EL (cell line): ENCODE data around the gene CLSTN1.

Experiments used
- DNase-seq: peaks from one replicate; pipeline ENCODE4 v3.0.0-alpha.2; 2016

Gene CLSTN1

GRCh38 chr1:9850442-9851162 lies 26.8 kb upstream of the CLSTN1 start:
- DNase-seq: no peak

DNA sequence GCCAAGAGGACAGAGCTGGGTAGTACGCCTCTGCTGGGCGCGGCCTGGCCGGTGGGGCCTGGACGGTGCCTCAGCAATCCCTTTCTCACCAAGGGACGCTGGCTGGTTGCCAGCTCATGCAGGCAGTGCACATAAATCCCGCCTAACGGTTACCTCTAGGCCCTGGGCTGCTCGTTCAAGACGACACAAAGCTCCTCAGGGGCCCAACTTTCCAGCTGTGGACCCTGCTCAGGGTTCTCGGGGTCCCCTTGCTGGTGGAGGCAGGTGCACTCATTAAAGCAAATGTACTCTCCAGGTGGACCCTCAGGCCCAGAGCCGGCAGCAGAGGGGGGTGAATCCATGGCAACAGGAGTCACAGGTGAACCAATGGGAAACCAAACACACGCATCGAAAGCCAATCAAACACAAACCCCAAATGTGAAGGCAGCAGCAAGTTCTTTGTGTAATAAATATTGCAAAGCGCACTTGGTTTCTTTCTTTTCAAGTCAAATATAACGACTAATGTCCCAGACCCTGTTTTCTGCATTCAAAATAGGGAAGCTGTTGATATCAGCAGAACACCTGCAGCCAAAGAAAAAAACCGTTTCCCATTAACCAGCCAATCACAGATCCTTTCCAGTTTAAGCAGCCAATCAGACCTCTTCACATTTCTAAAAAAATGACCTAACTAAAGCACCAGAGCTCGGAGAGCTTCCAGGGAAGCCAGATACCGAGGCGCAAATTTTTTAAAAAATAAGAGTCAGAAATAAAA lies 26.1 kb upstream of the CLSTN1 start:
- no peak for DNase-seq

GRCh38 chr1:9848022-9848421 lies 24.3 kb upstream of the CLSTN1 start:
- no peak for DNase-seq

DNA sequence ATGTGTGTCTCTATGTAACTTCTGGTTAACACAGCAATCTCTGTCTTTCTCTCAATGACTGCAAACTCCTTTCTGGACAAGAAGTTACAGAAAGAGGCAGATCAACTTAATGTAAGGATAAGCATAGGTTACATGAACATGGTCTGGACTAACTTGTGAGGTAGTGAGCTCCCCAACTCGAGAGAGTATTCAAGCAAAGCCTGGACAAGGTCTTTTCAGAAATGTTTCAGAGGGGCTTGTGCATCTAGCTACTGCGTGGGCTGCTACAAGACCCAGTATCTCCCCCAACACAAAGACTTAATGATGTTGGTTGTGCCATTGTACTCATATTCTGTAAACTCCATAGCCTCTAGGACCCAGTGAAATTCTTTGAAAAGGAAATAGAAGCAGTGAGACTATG lies 23.5 kb upstream of the CLSTN1 start:
- DNase-seq: no peak

DNA sequence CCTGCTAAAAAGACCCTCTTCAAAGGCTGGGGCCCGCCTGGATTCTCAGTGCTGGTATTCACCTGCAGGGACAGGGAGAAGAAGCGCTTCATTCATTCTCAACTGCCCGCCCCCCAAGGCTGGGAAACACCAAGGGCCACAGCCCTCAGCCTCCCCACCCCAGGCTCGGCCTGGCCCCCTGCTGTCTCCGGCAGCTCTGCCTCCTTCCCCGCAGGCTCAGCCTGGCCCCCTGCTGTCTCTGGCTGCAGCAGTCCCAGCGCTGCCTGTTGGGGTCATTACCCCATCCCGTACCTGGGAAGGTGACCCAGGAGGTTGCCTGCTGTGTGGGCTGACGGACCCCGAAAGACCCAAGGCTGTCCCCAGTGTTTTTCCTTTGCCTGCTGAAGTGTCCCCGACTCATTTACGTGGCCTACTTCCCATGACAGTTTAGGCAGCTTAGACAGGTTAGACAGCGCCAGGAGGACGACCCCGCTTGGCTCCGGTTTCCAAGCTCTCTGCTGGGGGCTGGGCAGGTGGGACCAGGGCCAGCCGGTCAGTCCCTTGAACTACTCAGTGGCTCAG lies 22.9 kb upstream of the CLSTN1 start:
- no peak for DNase-seq

DNA sequence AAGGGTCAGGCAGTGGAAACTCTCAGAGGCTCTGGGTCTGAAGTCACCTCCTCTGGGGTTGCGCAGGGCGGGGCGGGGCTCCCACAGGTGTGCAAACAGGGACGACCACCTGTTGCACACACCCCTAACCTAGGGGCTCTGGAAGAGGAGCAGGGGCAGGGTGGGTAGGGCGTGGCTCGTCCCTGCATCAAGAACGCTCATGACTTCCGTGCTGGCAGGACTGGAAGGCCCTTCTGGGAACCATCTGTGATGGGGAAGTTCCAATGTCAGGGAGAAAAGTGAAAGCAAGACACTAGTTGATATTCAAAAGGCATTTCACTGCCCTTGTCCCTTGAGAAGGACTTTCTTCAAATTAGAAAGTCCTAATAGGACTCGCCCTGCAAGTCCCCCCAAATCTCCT lies 22.1 kb upstream of the CLSTN1 start:
- no peak for DNase-seq

DNA sequence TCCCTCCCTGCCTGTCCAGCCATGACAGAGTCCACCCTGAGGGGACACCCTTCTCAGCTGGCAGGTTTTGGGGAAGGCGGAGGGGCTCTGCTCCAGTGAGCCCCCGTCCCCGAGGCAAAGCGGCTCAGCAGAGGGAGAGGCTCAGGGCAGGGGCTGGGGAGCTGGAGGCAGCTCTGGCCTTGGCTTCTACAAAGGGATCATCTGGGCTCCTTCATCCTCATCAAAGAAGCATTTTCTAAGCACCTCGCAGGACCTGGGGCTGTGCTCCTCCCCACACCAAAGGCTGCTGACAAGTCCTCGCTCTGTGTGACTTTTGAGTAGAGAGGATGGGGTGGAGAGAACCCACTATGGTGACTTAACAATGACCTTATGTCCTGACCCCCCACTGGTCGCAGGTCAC lies 21.0 kb upstream of the CLSTN1 start:
- no peak for DNase-seq

- no peak for DNase-seq
Measured at GRCh38 chr1:9844106-9844505, 20.3 kb upstream of the CLSTN1 start.

DNA sequence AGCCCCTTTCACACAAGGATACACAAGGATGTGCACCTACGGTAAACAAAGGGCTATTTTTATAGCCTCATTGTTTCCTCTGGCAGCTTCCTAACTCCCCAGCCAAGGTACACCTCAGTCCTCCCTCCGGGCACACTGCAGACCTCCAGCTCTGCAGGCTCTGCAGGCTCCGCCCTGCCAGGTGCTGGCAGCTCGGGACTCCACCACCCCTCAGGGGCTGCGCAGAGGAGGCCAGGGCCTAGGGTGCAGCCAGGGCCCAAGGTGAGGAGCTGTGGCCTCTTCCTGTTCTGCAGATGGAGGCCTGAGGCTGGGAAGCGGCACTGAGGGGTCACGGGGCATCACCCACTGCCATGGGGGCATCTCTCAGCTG lies 19.8 kb upstream of the CLSTN1 start:
- no peak for DNase-seq

DNA sequence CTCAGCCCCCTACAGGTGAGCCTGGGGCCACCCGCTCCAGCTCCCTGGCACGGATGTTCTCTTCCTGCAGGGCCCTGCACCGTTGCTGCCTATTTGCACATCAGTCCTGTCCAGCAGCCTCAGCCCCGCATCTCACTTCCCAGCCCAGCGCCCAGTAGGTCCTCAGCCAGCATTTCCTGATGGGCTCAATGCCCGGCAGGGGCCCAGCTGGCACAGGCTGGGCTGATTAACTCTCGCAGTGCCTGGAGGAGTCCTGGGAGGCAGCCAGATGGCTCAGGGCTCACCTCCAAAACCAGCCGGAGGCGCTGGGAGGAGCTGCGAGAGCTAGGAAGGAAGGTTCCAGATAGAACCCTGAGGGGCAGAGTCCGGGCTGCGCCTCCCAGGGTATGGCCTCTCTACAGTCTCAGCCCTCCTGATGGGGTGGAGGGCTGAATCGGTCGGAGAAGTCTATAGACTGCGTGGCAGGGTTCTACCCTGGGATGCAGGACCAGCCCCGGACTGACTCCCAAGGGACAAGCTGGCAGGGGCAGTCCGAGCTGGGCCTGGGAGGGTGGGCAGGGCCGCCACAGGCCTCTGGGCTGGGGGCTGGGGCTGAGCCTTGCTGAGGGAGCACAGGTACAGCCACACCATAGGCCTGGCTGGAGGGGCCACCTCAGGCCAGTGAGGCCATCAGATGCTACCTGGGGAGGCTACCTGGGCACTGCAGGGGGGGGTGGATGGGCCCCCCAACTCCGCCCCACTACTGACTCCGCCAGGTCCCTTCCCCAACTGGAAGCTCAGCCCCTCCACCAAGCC lies 19.2 kb upstream of the CLSTN1 start:
- DNase-seq: no peak

DNA sequence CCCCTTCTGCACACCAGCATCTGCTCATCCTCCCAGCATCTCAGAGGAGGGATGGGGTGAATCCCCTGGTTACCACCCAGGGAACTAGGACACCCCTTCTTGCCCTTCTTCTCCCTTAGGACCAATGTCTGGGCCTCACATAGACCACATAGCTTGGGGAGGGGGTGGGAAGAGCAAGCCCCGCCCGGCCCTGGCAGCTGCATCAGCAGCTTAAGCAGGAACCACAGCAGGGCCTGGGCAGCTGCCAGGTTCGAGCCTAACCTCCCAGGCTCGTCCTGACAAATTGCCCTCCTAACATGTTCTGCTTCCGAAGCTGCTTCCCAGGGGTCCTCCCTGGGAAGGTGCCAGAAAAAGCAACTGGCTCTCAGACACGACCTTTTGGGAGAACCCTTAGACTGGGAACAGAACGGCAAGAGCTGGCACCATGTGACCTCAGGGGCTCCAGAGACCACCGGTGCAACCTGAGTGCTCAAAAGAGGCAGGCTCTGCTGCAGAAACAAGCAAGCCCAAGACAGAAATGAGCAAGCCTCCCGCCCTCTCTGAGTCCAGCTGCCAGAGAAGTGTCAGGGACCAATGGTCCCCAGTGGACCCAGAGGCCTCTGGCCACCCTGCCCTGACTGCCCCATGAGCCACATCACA lies 18.4 kb upstream of the CLSTN1 start:
- DNase-seq: no peak

GRCh38 chr1:9841460-9841859 lies 17.7 kb upstream of the CLSTN1 start:
- no peak for DNase-seq

- no peak for DNase-seq
Measured at GRCh38 chr1:9840176-9840575, 16.4 kb upstream of the CLSTN1 start.

DNA sequence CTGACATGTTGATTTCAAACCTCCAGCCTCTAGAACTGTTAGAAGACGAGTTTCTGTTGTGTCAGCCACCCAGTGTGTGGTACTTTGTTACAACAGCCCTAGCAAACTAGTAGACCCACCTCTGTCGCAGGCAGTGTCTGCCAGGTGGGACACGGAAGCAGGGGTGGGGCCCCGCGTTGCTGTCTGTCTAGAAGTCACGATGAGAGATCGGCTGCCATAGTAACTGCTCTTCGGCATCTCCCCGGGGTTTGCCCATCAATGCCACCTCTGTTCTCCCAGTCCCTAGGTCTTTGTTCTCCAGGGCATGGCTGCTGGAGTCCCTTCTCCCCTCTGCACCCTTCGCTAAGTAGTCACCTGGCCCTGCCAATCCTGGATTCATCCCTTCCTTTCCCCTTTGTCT lies 15.2 kb upstream of the CLSTN1 start:
- DNase-seq: no peak

DNA sequence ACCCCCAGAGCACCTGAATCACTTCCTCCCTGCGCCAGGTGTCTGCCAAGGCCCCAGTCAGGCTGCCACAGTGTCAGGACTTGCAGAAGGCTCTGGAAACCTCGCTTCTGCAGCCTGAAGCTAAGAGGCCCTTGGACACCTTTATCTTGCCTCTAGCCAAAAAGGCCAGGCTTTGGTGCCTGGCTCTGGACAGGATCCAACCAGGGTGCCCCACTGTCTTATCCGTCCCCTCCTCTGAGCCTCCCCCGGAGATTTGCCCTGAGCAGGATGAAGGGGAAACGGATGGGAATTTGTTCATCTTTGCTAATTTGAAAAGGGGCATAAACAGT lies 12.8 kb upstream of the CLSTN1 start:
- no peak for DNase-seq

GRCh38 chr1:9835758-9836631 lies 12.2 kb upstream of the CLSTN1 start:
- DNase-seq: peak; percentile 21

- DNase-seq: no peak
Measured at GRCh38 chr1:9835404-9835757, 11.6 kb upstream of the CLSTN1 start.

DNA sequence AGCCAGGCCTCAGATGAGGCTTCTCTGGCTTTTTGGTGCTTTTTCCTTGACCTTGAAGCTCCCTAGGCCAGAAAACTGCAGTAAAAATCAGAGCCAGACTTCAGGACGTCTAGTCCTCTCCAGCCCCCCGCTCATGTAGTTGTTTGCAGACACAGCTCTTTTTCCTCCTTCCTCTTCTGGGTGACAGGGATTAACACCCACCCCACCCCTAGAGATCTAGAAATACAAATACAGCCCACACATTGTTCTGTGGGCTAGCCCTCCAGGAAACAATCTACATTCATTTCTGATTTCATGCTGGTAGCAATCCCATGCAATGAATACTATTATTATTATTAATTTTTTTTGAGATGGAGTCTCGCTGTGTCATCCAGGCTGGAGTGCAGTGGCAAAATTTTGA lies 9.9 kb upstream of the CLSTN1 start:
- no peak for DNase-seq

DNA sequence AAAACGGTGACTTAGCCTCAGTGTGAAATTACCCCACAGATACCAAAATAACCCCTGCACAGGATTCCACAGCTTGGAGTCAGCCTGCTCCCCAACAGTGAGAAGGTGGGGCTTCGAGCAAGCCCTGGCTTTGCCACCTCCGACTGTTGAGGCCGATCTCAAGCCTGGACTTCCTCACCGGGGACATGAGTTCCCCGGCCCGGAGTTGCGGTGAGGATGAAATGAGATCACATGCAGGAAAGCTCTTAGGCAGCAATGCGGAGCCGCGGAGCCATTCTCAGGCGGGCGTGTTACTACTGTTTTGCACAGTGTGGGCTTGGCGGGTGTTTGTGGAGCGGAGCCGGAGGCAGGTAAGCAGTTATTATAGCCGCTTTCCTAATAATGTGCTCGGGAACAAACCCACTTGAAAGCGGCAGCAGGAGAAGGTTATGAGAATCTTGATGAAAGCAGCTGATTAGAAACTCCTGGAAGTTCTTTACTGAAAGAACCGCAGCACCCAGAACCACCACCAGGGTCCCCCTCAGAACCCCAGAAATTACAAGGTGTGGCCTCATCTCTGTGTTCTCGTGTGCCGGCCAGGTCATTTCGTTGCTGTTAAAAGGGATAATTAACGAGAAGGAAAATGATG lies 3.9 kb upstream of the CLSTN1 start:
- no peak for DNase-seq

DNA sequence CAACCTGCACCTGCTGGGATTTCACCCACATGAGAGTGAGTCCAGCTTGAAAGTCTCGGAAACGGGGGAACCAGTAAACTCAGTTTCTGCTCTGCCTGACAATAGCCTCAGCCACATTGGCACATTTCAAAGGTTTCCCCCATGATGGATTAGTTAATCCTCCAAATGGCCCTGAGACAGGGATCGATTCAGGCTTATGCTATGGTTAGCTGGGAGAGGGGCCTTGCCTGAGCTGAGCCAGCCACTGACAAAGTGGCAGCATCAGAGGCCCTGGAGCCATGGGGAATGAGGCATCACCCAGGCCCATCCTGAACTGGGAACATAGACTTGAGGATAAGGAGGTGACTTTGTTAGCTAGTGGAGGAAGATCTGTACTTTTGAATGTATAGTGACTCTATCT lies 2.9 kb upstream of the CLSTN1 start:
- DNase-seq: no peak

- no peak for DNase-seq
Measured at GRCh38 chr1:9826087-9826486, 2.3 kb upstream of the CLSTN1 start.
